GM12878 (cell line): ENCODE measurements around the gene HMCN2. TPM values are rescaled to one million over a fixed set of nuclear protein-coding genes. Genes with fewer than 3 reads are reported as not detected.
A peak's percentile ranks its signal among the peaks of the same experiment; 100 is the strongest.

ENCODE experiments used
- ATAC-seq: fragments of 200-7000 bp; cut with Tn5 transposase; 3 replicates; pipeline ENCODE4 v1.9.1; 2020; ENCODE audit warnings: mild to moderate bottlenecking, moderate library complexity
- BruUV-seq: library from RNA; stranded (reverse); fragments of 400-500 nt; replicated peaks from 2 replicates; lab custom pipeline; 2021; lab: Mats Ljungman, UMichigan
- CTCF ChIA-PET: fragments of 300-600 bp; sonication (Branson Sonifier 250); formaldehyde crosslinking; extraction: SDS; loops from one replicate; lab custom pipeline; 2021; ENCODE audit warnings: inconsistent platforms; lab: Yijun Ruan, JAX
- POLR2A ChIA-PET: fragments of 350-600 bp; formaldehyde crosslinking; extraction: SDS; loops from one replicate; lab custom pipeline; 2021; ENCODE audit warnings: inconsistent platforms; lab: Charles Lee
- RAD21 ChIA-PET: fragments of 300-600 bp; sonication (Branson Sonifier 250); formaldehyde crosslinking; loops from one replicate; lab custom pipeline; 2023; ENCODE audit warnings: antibody characterized with exemption; ENCODE audit not compliant: unreplicated experiment; lab: Charles Lee
- SMC1A ChIA-PET: fragments of 300-600 bp; sonication (Branson Sonifier 250); formaldehyde crosslinking; loops from one replicate; lab custom pipeline; 2023; ENCODE audit not compliant: unreplicated experiment, uncharacterized antibody; lab: Charles Lee
- DNase-seq: peaks from one replicate; pipeline ENCODE4 v3.0.0-alpha.2; 2011; ENCODE audit warnings: low read depth, low spot score
- FAIRE-seq: peaks from 3 replicates; lab custom pipeline; 2011; peaks lifted over from hg19 to GRCh38; lab: Jason Lieb, UNC
- H2AFZ ChIP-seq: 2 replicates; pipeline ENCODE4 v1.6.0; 2011; ENCODE audit warnings: low read depth, low read length, control low read depth; ENCODE audit not compliant: control insufficient read depth
- H3K27ac ChIP-seq: 2 replicates; pipeline ENCODE4 v1.5.1; 2011; ENCODE audit warnings: control low read depth; ENCODE audit not compliant: control insufficient read depth, insufficient read depth
- H3K27me3 ChIP-seq, 2 experiments: replicated peaks in 1 of 2; 2 replicates each; pipeline versions ENCODE4 v1.6.0 to v1.6.1; 2011; ENCODE audit warnings: low read length in 1 of 2; ENCODE audit not compliant: control insufficient read depth in 2 of 2, insufficient read depth in 2 of 2
- H3K36me3 ChIP-seq, 2 experiments: 2 replicates each; pipeline ENCODE4 v1.5.1; 2011; ENCODE audit warnings: low read length in 1 of 2; ENCODE audit not compliant: control insufficient read depth in 2 of 2, insufficient read depth in 2 of 2
- H3K4me1 ChIP-seq: 2 replicates; pipeline ENCODE4 v1.6.1; 2011; ENCODE audit warnings: mild to moderate bottlenecking, low read length, moderate library complexity, mixed read lengths; ENCODE audit not compliant: control insufficient read depth, insufficient read depth
- H3K4me2 ChIP-seq: 2 replicates; pipeline ENCODE4 v1.6.0; 2011; ENCODE audit warnings: control low read depth; ENCODE audit not compliant: control insufficient read depth, insufficient read depth
- H3K4me3 ChIP-seq: fragments of 200-600 bp; sonication (generic); 2 replicates; pipeline ENCODE4 v1.5.1; 2016
- H3K79me2 ChIP-seq: 2 replicates; pipeline ENCODE4 v1.6.0; 2011; ENCODE audit warnings: low read length; ENCODE audit not compliant: control insufficient read depth, insufficient read depth
- H3K9ac ChIP-seq: 2 replicates; pipeline ENCODE4 v1.8.0; 2011; ENCODE audit warnings: low read length, control low read depth, mixed read lengths; ENCODE audit not compliant: control insufficient read depth, insufficient read depth
- H3K9me3 ChIP-seq: replicated peaks from 3 replicates; pipeline ENCODE4 v1.5.1; 2011; ENCODE audit warnings: mild to moderate bottlenecking, low read length; ENCODE audit not compliant: control insufficient read depth, insufficient read depth
- H4K20me1 ChIP-seq: 2 replicates; pipeline ENCODE4 v1.6.0; 2011; ENCODE audit not compliant: control insufficient read depth, insufficient read depth
- CEBPZ ChIP-seq: fragments of 150-350 bp; IDR thresholded peaks from 2 replicates; pipeline ENCODE4 v1.6.1; 2016; ENCODE audit warnings: low read depth, low read length
- CHD4 ChIP-seq: fragments of 200-600 bp; sonication (generic); IDR thresholded peaks from 2 replicates; pipeline ENCODE4 v1.6.1; 2016; ENCODE audit warnings: mild to moderate bottlenecking
- EGR1 ChIP-seq, 2 experiments: IDR thresholded peaks; 1 replicate in 1 of 2; 2 replicates in 1 of 2; pipeline ENCODE4 v1.6.1; 2011 to 2012; ENCODE audit warnings: low read depth in 2 of 2, low read length in 2 of 2, borderline replicate concordance in 1 of 2, mild to moderate bottlenecking in 1 of 2, moderate library complexity in 1 of 2
- HCFC1 ChIP-seq: fragments of 150-350 bp; IDR thresholded peaks from 2 replicates; pipeline ENCODE4 v1.6.1; 2014; ENCODE audit warnings: low read length
- KDM1A ChIP-seq: fragments of 200-600 bp; sonication (generic); IDR thresholded peaks from 2 replicates; pipeline ENCODE4 v1.6.1; 2016; ENCODE audit warnings: borderline replicate concordance
- MEF2B ChIP-seq: fragments of 450-650 bp; IDR thresholded peaks from 2 replicates; pipeline ENCODE4 v1.6.1; 2018; ENCODE audit warnings: mild to moderate bottlenecking, moderate library complexity; ENCODE audit not compliant: partially characterized antibody, poor library complexity, severe bottlenecking
- MYC ChIP-seq: IDR thresholded peaks from 2 replicates; pipeline ENCODE4 v1.6.1; 2011; ENCODE audit warnings: mild to moderate bottlenecking, low read length, moderate library complexity, inconsistent platforms; ENCODE audit not compliant: insufficient read depth, insufficient replicate concordance, insufficient read length, severe bottlenecking
- NFIC ChIP-seq: IDR thresholded peaks from 2 replicates; pipeline ENCODE4 v1.6.1; 2012; ENCODE audit warnings: low read depth, mild to moderate bottlenecking, inconsistent platforms, low read length, moderate library complexity
- RAD51 ChIP-seq: fragments of 450-650 bp; IDR thresholded peaks from 2 replicates; pipeline ENCODE4 v1.6.1; 2016; ENCODE audit warnings: moderate library complexity, mild to moderate bottlenecking, inconsistent platforms
- SIN3A ChIP-seq: IDR thresholded peaks from 2 replicates; pipeline ENCODE4 v1.6.1; 2012; ENCODE audit warnings: low read depth, low read length, improper control_type of control experiment
- SUPT20H ChIP-seq: IDR thresholded peaks from 2 replicates; pipeline ENCODE4 v1.6.1; 2011; ENCODE audit warnings: low read depth, mild to moderate bottlenecking, low read length, moderate library complexity, borderline replicate concordance; ENCODE audit not compliant: control insufficient read depth
- TCF12 ChIP-seq: IDR thresholded peaks from 2 replicates; pipeline ENCODE4 v1.6.1; 2011; ENCODE audit warnings: low read depth, mild to moderate bottlenecking, low read length
- USF2 ChIP-seq: IDR thresholded peaks from 2 replicates; pipeline ENCODE4 v1.6.1; 2011; ENCODE audit warnings: low read depth, low read length, improper control_type of control experiment, borderline replicate concordance
- YY1 ChIP-seq: IDR thresholded peaks from 2 replicates; pipeline ENCODE4 v1.6.1; 2011; ENCODE audit warnings: low read depth, mild to moderate bottlenecking, low read length
- WGBS: methylation state at CpG from one replicate; pipeline ENCODE4 v1.1.6; 2016; ENCODE audit warnings: low lambda C conversion rate; ENCODE audit not compliant: insufficient replicate concordance, insufficient coverage; ENCODE audit errors: missing lambda C conversion rate; 5-methylcytosine and 5-hydroxymethylcytosine counted together
- in situ Hi-C: fragments of 300-500 bp; cut with MboI; formaldehyde crosslinking; loops from 9 replicates; pipeline ENCODE4 v1.14.3; 2018; ENCODE audit warnings: mixed read lengths
- intact Hi-C: fragments of 100-400 bp; cut with micrococcal nuclease; formaldehyde crosslinking; loops from one replicate; pipeline ENCODE4 v1.14.2; 2022; ENCODE audit not compliant: unreplicated experiment
- polyA plus RNA-seq, 11 experiments: library from polyadenylated mRNA; depleted of rRNA in 4 of 11; unstranded in 6 of 11; stranded (reverse) in 5 of 11; fragments of >200 nt; fragmentation: Nextera tagmentation in 4 of 11; fragmentation: Illumina TruSeq in 1 of 11; extraction: Ambion mirVana in 4 of 11; extraction: Trizol in 1 of 11; gene quantifications; 1 replicate in 1 of 11; 2 replicates in 10 of 11; pipeline versions ENCODE4 v1.2.1 to v1.2.3, GENCODE V29; 2011 to 2016; ENCODE audit warnings: inconsistent platforms in 2 of 11, missing spikeins in 2 of 11, low read depth in 1 of 11
- total RNA-seq, 4 experiments: library from RNA; depleted of rRNA in 3 of 4; stranded (reverse); fragments of >200 nt in 3 of 4; fragmentation: Illumina TruSeq in 1 of 4; extraction: Trizol in 1 of 4; gene quantifications; 2 replicates each; pipeline versions ENCODE4 v1.2.1 to v1.2.3, GENCODE V29; 2013 to 2021
- TF ChIP-seq, protein P1 (sequence below): fragments of 450-650 bp; IDR thresholded peaks from 2 replicates; pipeline ENCODE4 v1.6.1; 2018; ENCODE audit warnings: borderline replicate concordance, mild to moderate bottlenecking; ENCODE audit not compliant: partially characterized antibody

Gene HMCN2
- total and polyA plus RNA-seq, 10 of the 15 experiments (the other 5 are each of a cell fraction or from before 2014, with no cell fraction given), result 0.04 TPM; not detected in 9

GRCh38 chr9:130240410-130241197 is 25.0 kb upstream of the HMCN2 start:
- RAD21 ChIA-PET, result interaction anchor here (0.9 to 3.9 kb wide), 4 partner anchors 9 to 145 kb away, joined by 3 to 20 read pairs (median 5); no protein-coding TSS in a partner anchor
- intact Hi-C loops (loop anchor here (5.0 kb wide), 1 partner anchor 113 kb away; no protein-coding TSS in a partner anchor), in situ Hi-C loops (loop anchor here (10.0 kb wide), 1 partner anchor 366 kb away; no protein-coding TSS in a partner anchor)
- DNase-seq (peak; percentile 54), FAIRE-seq (peak; percentile 92), ATAC-seq (peak; percentile 77)
- H4K20me1 ChIP-seq, result no peaks in the 10 kb centered on the region
- H3K27me3 ChIP-seq, result no peaks in the 10 kb centered on the region
- peak overlapping the region; percentile 99 for H2AFZ ChIP-seq
- no TSS peak for BruUV-seq
- POLR2A ChIA-PET, result interaction anchor here (0.6 kb wide), 1 partner anchor 1095 kb away, joined by 3 read pairs; no protein-coding TSS in a partner anchor
- H3K9me3 ChIP-seq, result no peaks in the 10 kb centered on the region
- H3K36me3 ChIP-seq, result no peaks in the 10 kb centered on the region
- WGBS, result 39% methylated on average over 5 of the region's 5 CpGs
- peaks cover 19% of the 10 kb centered on the region for H3K4me1 ChIP-seq
- H3K4me2 ChIP-seq, result peak overlapping the region; percentile 53
- no peak overlapping the region for H3K9ac ChIP-seq
- CTCF ChIA-PET, result interaction anchor here (0.7 to 6.4 kb wide), 7 partner anchors 15 to 442 kb away, joined by 3 to 96 read pairs (median 5); no protein-coding TSS in a partner anchor
- H3K4me3 ChIP-seq, result no peak overlapping the region
- no peaks in the 10 kb centered on the region for H3K79me2 ChIP-seq
- H3K27ac ChIP-seq, result no peak overlapping the region; the same call in 1 of the 2 replicates
- SMC1A ChIA-PET, result interaction anchor here (0.8 to 6.2 kb wide), 3 partner anchors 9 to 134 kb away, joined by 3 to 46 read pairs (median 3); no protein-coding TSS in a partner anchor
- no peak for TF ChIP-seq MEF2B
- TF ChIP-seq USF2, result peak; percentile 90
- TF ChIP-seq HCFC1, result peak; percentile 88
- no peak for TF ChIP-seq SIN3A
- TF ChIP-seq MYC, result no peak
- no peak for TF ChIP-seq KDM1A
- TF ChIP-seq RAD51, result peak; percentile 92
- TF ChIP-seq, protein P1, sequence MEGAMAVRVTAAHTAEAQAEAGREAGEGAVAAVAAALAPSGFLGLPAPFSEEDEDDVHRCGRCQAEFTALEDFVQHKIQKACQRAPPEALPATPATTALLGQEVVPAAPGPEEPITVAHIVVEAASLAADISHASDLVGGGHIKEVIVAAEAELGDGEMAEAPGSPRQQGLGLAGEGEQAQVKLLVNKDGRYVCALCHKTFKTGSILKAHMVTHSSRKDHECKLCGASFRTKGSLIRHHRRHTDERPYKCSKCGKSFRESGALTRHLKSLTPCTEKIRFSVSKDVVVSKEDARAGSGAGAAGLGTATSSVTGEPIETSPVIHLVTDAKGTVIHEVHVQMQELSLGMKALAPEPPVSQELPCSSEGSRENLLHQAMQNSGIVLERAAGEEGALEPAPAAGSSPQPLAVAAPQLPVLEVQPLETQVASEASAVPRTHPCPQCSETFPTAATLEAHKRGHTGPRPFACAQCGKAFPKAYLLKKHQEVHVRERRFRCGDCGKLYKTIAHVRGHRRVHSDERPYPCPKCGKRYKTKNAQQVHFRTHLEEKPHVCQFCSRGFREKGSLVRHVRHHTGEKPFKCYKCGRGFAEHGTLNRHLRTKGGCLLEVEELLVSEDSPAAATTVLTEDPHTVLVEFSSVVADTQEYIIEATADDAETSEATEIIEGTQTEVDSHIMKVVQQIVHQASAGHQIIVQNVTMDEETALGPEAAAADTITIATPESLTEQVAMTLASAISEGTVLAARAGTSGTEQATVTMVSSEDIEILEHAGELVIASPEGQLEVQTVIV, result no peak
- TF ChIP-seq EGR1 (IDR thresholded peaks at IDR 0.05; ENCODE audit: borderline replicate concordance in 1 of 2, low read depth in 2 of 2, low read length in 2 of 2), result no peak
- no peak for TF ChIP-seq CHD4
- no peak for TF ChIP-seq NFIC
- TF ChIP-seq YY1, result peak; percentile 65
- TF ChIP-seq TCF12, result no peak
- no peak for TF ChIP-seq CEBPZ
- no peak for TF ChIP-seq SUPT20H
